Small intestine (tissue), 7 donors: ENCODE data around the gene NUDT16L1. TPM values are rescaled to one million over a fixed set of nuclear protein-coding genes. Genes with fewer than 3 reads are reported as not detected.
A peak's percentile ranks its signal among the peaks of the same experiment; 100 is the strongest.

Source experiments
- DNase-seq, 2 donors: peaks; one replicate each; pipeline versions ENCODE4 v3.0.0 to v3.0.0-alpha.2; 2013
- FAIRE-seq: peaks from 2 replicates; lab custom pipeline; 2012; peaks lifted over from hg19 to GRCh38; lab: Jason Lieb, UNC
- H3K27ac ChIP-seq, 3 donors: one replicate each; pipeline ENCODE4 v1.5.1; 2013; ENCODE audit warnings: low read length in 2 of 3, mild to moderate bottlenecking in 2 of 3, control low read depth in 1 of 3, inconsistent platforms in 1 of 3, low read depth in 1 of 3, moderate library complexity in 1 of 3
- H3K27me3 ChIP-seq, 3 donors: one replicate each; pipeline ENCODE4 v1.6.1; 2013; ENCODE audit warnings: low read length in 3 of 3, inconsistent platforms in 1 of 3; ENCODE audit not compliant: control insufficient read depth in 3 of 3, insufficient read depth in 3 of 3
- H3K36me3 ChIP-seq, 3 donors: one replicate each; pipeline ENCODE4 v1.6.1; 2013; ENCODE audit warnings: low read length in 3 of 3, inconsistent platforms in 1 of 3, low read depth in 1 of 3, mild to moderate bottlenecking in 1 of 3, moderate library complexity in 1 of 3; ENCODE audit not compliant: control insufficient read depth in 3 of 3, insufficient read depth in 2 of 3
- H3K4me1 ChIP-seq, 3 donors: one replicate each; pipeline ENCODE4 v1.6.1; 2013; ENCODE audit warnings: low read length in 2 of 3, inconsistent platforms in 1 of 3, low read depth in 1 of 3, mild to moderate bottlenecking in 1 of 3, moderate library complexity in 1 of 3; ENCODE audit not compliant: control insufficient read depth in 3 of 3, insufficient read depth in 2 of 3
- H3K4me3 ChIP-seq, 3 donors: one replicate each; pipeline ENCODE4 v1.5.1; 2013; ENCODE audit warnings: low read length in 3 of 3, control low read depth in 1 of 3, inconsistent platforms in 1 of 3, low read depth in 1 of 3, mild to moderate bottlenecking in 1 of 3, moderate library complexity in 1 of 3
- H3K9me3 ChIP-seq, 2 donors: one replicate each; pipeline ENCODE4 v1.6.1; 2013; ENCODE audit warnings: low read depth in 1 of 2, low read length in 1 of 2; ENCODE audit not compliant: control insufficient read depth in 2 of 2, insufficient read depth in 1 of 2
- WGBS, 3 donors: extraction: QIAGEN DNeasy Blood & Tissue Kit; methylation state at CpG; one replicate each; pipeline ENCODE4 v1.1.7; 2013; 5-methylcytosine and 5-hydroxymethylcytosine counted together
- polyA plus RNA-seq, 4 donors: library from polyadenylated mRNA; stranded (reverse) in 3 of 4; unstranded in 1 of 4; fragments of 200-250 nt in 3 of 4; fragments of 120-200 nt in 1 of 4; gene quantifications; one replicate each; pipeline versions ENCODE4 v1.2.1 to v1.2.3, GENCODE V29; 2013
- donor health status: healthy with polysubstance abuse.
- donor health status: control.
- donor health status: control.
- donor health status: Bipolar disorder and iron deficiency.
- donor health status: healthy.

Gene NUDT16L1
- polyA plus RNA-seq, 4 donors = 44.5 to 73.1 (median 54.8) TPM

- H3K4me1 ChIP-seq = peaks cover 0 to 29% (median 2%) of the 10 kb centered on the region in 3 donors
- H3K4me3 ChIP-seq = no peak overlapping the region
- DNase-seq (peak; percentile 28 to 81), FAIRE-seq (no peak)
- 76 to 84% (median 81%) methylated on average over 35 to 36 of the region's 36 CpGs for WGBS, 3 donors
- H3K36me3 ChIP-seq = peaks cover 16 to 100% (median 32%) of the 10 kb centered on the region in 3 donors
- H3K9me3 ChIP-seq = no peaks in the 10 kb centered on the region
- H3K27ac ChIP-seq = no peak overlapping the region
- H3K27me3 ChIP-seq = no peaks in the 10 kb centered on the region
Observed at GRCh38 chr16:4682616-4683254, 10.6 kb upstream of the NUDT16L1 start.

GRCh38 chr16:4683255-4684057, 9.9 kb upstream of the NUDT16L1 start:
- H3K27ac ChIP-seq = no peak overlapping the region
- no peaks in the 10 kb centered on the region for H3K9me3 ChIP-seq
- H3K36me3 ChIP-seq = peaks cover 16 to 100% (median 32%) of the 10 kb centered on the region in 3 donors
- 88 to 92% (median 91%) methylated on average over 16 to 17 of the region's 17 CpGs for WGBS, 3 donors
- H3K27me3 ChIP-seq = no peaks in the 10 kb centered on the region
- no peak for FAIRE-seq
- no peak overlapping the region for H3K4me3 ChIP-seq
- DNase-seq = no peak
- H3K4me1 ChIP-seq = peaks cover 0 to 21% (median 2%) of the 10 kb centered on the region in 3 donors

GRCh38 chr16:4684058-4684715, 9.2 kb upstream of the NUDT16L1 start:
- H3K4me3 ChIP-seq = no peak overlapping the region
- H3K9me3 ChIP-seq = no peaks in the 10 kb centered on the region
- H3K27ac ChIP-seq = no peak overlapping the region
- H3K27me3 ChIP-seq = no peaks in the 10 kb centered on the region
- WGBS, 3 donors = 95 to 96% (median 96%) methylated on average over 23 of the region's 23 CpGs
- FAIRE-seq (no peak), DNase-seq (no peak)
- peaks cover 0 to 14% (median 0%) of the 10 kb centered on the region in 3 donors for H3K4me1 ChIP-seq
- H3K36me3 ChIP-seq = peaks cover 16 to 100% (median 34%) of the 10 kb centered on the region in 3 donors

- peaks cover 16 to 100% (median 34%) of the 10 kb centered on the region in 3 donors for H3K36me3 ChIP-seq
- no peaks in the 10 kb centered on the region for H3K27me3 ChIP-seq
- H3K4me1 ChIP-seq = peaks cover 0 to 8% (median 0%) of the 10 kb centered on the region in 3 donors
- DNase-seq (no peak), FAIRE-seq (no peak)
- 89 to 94% (median 89%) methylated on average over 13 of the region's 13 CpGs for WGBS, 3 donors
- no peak overlapping the region for H3K4me3 ChIP-seq
- H3K27ac ChIP-seq = no peak overlapping the region
- no peaks in the 10 kb centered on the region for H3K9me3 ChIP-seq
Observed at GRCh38 chr16:4684763-4685162, 8.6 kb upstream of the NUDT16L1 start.

- peaks cover 16 to 100% (median 34%) of the 10 kb centered on the region in 3 donors for H3K36me3 ChIP-seq
- FAIRE-seq = no peak
- WGBS, 3 donors = 91 to 97% (median 91%) methylated on average over 12 to 13 of the region's 13 CpGs
- no peak overlapping the region for H3K27ac ChIP-seq
- no peaks in the 10 kb centered on the region for H3K9me3 ChIP-seq
- no peak overlapping the region for H3K4me3 ChIP-seq
- H3K4me1 ChIP-seq = peaks cover 0 to 7% (median 0%) of the 10 kb centered on the region in 3 donors
- DNase-seq = no peak
- no peaks in the 10 kb centered on the region for H3K27me3 ChIP-seq
Observed at GRCh38 chr16:4685292-4685691, 8.1 kb upstream of the NUDT16L1 start.

- H3K27me3 ChIP-seq = no peaks in the 10 kb centered on the region
- H3K9me3 ChIP-seq = no peaks in the 10 kb centered on the region
- FAIRE-seq (no peak), DNase-seq (no peak)
- no peak overlapping the region for H3K27ac ChIP-seq
- peaks cover 16 to 99% (median 34%) of the 10 kb centered on the region in 3 donors for H3K36me3 ChIP-seq
- peaks cover 0 to 7% (median 0%) of the 10 kb centered on the region in 3 donors for H3K4me1 ChIP-seq
- WGBS, 3 donors = 93 to 96% (median 94%) methylated on average over 38 of the region's 38 CpGs
- H3K4me3 ChIP-seq = no peak overlapping the region
Observed at GRCh38 chr16:4685776-4686496, 7.4 kb upstream of the NUDT16L1 start.

- DNase-seq = no peak
Observed at GRCh38 chr16:4686497-4687210, 6.7 kb upstream of the NUDT16L1 start.

More at GRCh38 chr16:4686497-4687210, 6.7 kb upstream of the NUDT16L1 start:
- H3K4me1 ChIP-seq = peaks cover 0 to 7% (median 0%) of the 10 kb centered on the region in 3 donors
- H3K9me3 ChIP-seq = no peaks in the 10 kb centered on the region
- H3K4me3 ChIP-seq = no peak overlapping the region
- 91 to 96% (median 95%) methylated on average over 26 to 27 of the region's 27 CpGs for WGBS, 3 donors
- FAIRE-seq = no peak
- no peak overlapping the region for H3K27ac ChIP-seq
- H3K27me3 ChIP-seq = no peaks in the 10 kb centered on the region
- peaks cover 16 to 98% (median 32%) of the 10 kb centered on the region in 3 donors for H3K36me3 ChIP-seq
